Stimulated activated naive CD4-positive, alpha-beta T cell (primary cell): ENCODE measurements around the gene FRYL.
"Not testable (repeated sequence)": the region's sequence is repeated elsewhere in the genome, so short reads cannot be mapped to it uniquely, and the experiment has no call there.

Experiments
- DNase-seq, 6 experiments: peaks; one replicate each; lab custom pipeline; 2025; lab: John Stamatoyannopoulos, UW

The FRYL gene

GRCh38 chr4:48661391-48661790 lies 118.7 kb downstream of the FRYL start:
- DNase-seq = no peak

DNA sequence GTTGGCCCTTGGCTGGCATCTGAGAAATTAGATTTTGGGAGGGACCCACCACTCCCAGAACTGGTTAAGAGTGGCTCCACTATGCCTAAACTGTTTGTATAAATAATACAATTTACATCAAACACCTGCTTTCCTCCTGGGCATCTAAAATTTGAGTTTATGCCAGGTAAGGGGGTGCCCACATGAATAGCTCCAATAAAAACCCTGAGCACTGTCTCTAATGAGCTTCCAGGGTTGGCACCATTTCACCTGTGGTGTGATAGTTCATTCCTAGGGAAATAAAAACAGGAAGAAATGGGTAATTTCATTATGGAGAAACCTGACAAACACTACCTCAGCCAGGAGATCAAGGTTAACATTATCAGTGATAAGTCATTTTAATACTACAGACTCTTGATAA lies 119.7 kb downstream of the FRYL start:
- DNase-seq = no peak

GRCh38 chr4:48654015-48654664 lies 125.9 kb downstream of the FRYL start:
- DNase-seq = no peak

DNA sequence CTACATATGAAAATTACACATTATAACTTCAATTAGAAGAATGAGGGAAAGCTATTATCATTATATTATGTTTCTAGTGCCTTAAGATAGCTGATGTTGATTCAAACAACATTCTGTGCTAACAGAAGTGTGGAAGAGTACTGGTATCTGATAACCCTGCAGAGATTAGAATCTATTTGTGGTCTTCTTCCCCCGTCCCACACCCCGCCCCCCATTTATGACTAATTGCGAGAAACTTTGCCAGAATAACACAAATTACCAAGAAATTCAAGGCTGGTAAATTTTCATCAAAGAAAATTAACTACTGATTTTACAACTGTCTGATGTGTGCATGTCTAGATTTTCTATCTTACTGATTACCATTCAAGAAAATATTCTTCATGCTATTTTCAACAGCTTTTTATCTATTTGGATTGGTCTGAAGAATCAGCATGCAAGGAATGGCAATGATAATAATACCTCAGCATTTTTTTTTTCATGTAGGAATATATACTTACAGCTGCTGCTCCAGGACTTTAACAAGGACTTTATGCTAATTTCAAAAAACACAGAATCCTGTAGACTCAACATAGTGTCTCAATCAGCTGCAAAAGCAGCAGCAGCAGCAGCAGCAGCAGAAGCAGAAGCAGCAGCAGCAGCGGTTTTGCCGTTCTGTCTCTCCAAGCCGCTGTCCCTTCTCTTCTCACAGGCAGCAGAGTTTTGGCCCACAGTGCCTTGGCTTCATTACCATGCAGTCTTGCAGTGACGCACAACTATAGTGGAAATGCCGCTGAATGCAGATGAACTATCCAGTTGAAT lies 126.7 kb downstream of the FRYL start:
- DNase-seq = no peak

DNA sequence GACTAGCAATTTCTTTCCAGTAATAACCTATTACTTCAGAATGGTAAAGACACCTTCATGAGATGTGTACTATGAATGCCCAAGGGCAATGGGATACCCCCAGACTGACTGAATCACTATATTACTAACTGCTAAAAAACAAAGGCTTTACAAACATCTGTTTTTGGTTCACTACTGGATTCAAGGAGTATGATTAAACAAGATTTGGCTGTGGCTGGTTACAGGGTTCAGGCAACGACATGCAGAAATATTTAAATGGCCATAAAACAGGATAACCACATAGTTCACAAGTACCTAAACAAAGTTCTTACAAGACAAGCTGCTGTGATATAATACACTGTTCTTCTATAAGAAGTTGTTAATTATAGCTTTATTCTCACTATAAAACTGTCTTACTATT lies 128.2 kb downstream of the FRYL start:
- no peak for DNase-seq

GRCh38 chr4:48649505-48649904 lies 130.6 kb downstream of the FRYL start:
- DNase-seq = no peak

- DNase-seq = no peak
These were observed 134.8 kb downstream of the FRYL start for GRCh38 chr4:48645225-48645794.

- DNase-seq = no peak
These were observed 137.4 kb downstream of the FRYL start for GRCh38 chr4:48642421-48643374.

GRCh38 chr4:48641401-48641800 lies 138.7 kb downstream of the FRYL start:
- DNase-seq = no peak

DNA sequence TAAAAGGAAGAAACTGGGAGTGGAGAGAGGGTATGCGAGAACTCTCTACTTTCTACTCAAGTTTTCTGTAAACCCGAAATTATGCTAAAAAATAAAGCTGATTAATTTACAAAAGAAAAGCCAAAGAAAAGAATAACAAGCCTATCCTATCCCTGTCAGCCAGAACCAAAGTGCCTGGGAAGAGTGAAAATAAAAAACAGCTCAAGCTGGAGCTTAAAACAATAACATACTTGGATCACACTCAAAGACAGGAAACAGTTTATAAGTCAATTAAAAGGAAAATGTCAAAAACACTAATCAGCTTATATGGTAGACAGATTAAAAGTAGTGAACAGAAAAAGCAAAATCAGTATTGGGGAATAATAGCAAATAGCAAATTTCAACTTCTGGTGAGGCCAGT lies 139.4 kb downstream of the FRYL start:
- no peak for DNase-seq

DNA sequence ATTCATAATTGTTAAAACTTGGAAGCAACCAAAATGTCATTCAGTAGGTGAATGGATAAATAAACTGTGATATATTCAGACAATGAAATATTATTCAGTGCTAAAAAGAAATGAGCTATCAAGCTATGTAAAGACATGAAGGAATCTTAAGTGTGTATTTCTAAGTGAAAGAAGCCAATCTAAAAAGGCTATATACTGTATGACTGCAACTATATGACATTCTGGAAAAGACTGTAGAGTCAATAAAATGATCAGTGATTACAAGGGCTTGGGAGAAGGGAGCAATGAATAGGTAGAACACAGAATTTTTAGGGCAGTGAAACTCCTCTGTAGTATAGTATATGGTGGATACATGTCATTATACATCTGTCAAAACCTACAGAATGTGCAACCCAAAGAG lies 139.9 kb downstream of the FRYL start:
- no peak for DNase-seq

GRCh38 chr4:48639807-48640206 lies 140.3 kb downstream of the FRYL start:
- DNase-seq = no peak

DNA sequence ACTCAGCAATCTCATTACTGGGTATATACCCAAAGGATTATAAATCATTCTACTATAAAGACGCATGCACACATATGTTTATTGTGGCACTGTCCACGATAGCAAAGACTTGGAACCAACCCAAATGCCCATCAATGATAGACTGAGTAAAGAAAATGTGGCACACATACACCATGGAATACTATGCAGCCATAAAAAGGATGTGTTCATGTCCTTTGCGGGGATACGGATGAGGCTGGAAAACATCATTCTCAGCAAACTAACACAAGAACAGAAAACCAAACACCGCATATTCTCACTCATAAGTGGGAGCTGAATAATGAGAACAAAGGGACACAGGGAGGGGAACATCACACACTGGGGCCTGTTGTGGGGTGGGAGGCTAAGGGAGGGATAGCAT lies 141.5 kb downstream of the FRYL start:
- not testable (repeated sequence) for DNase-seq

DNA sequence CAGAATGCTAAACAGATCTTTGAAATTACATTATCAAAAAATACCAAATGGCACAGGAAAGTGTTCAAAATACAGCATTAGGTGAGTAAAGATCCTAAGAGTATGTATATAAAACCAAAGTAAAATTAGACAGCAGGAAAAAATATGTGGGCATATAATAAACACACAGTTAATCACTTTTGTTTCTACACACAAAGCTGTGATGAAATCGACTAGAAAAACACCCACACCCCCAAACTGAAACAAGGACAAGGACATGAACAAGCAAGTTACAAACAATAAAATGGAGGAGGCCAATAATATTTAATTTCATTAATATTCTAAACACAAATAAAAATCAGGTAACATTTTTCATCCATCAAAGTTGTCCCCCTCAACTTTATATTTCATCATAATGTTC lies 143.2 kb downstream of the FRYL start:
- DNase-seq = no peak

GRCh38 chr4:48635980-48636379 lies 144.1 kb downstream of the FRYL start:
- DNase-seq = no peak

DNA sequence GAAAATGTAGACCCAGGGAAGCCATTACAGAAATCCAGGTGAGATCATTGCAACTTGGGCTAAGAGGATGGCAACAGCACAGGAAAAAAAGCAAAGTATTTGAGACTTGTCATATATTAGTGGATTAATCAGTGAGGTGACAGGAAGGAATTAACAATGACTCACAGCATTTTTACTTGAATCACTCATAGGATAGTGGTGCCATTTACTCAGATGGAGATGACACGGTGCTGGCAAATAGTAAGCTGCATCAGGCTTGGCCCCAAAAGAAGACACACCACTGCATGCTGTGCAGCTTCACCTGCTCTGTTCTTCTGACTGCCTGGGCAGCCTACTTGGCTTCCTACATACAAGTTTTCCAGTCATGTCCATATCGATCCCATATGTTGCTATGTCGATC lies 144.8 kb downstream of the FRYL start:
- DNase-seq = no peak

DNA sequence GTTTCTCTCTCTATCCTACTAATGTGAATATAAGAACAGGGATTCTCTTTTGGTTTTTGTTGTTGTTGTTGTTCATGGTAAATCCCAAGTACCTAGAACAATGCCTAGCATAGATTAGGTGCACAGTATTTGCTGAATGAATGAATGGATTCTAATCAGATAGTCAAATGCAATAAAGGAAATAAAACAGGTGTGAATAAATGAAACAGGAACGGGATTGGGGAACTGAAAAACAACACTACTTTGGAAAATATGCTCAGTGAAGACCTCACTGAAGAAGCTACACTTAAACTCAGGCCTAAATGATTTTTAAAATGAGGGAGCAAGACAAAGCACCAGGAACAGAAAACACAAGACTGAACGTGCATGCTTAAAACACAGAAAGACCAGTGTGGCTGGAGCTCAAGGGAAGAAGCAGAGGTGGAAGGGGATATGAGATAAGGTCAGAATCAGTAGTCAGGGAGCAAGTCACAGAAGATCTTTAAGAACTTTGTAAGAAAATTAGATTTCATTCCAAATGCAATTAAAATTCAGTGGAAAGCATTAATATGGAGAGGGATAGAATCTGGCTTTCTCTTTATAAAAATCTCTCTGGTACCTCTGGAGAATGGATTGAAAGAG lies 145.3 kb downstream of the FRYL start:
- no peak for DNase-seq

DNA sequence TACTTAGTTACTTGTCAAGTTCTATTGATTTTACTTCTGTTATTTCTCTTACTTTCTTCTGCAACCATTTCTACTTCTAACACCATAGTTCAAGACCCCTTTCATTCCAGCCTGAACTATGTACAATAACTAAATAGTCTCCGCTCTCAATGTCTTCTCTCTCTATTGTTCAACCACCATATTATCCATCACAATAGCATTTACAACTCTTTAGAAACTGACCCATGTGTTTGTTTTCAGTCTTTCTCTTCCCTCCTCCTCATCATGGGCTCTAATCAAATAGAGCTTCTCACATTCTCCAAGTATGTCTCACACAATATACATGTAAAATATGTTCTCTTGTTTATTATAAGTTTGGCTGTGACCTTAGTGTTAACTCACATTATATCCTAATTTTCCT lies 146.4 kb downstream of the FRYL start:
- no peak for DNase-seq

DNA sequence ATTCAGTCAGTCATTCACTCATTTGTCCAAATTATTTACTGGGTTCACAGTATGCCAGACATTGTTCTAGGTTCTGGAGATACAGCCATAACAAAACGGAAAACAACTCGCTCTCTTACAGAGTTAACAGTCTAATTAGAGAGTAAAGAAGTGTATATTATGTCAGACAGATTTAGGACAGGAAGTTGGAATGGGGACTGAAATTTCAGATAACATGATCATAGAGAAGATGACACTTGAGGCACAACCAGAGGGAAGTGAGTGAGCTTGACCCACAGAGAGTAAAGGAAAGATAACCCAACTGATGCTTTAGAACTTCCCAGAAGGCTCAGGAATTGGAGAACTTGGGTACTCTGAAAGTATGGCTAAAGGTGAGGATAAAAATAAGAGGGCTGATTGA lies 150.6 kb downstream of the FRYL start:
- DNase-seq = no peak

GRCh38 chr4:48623182-48623780 lies 156.8 kb downstream of the FRYL start:
- DNase-seq = no peak

DNA sequence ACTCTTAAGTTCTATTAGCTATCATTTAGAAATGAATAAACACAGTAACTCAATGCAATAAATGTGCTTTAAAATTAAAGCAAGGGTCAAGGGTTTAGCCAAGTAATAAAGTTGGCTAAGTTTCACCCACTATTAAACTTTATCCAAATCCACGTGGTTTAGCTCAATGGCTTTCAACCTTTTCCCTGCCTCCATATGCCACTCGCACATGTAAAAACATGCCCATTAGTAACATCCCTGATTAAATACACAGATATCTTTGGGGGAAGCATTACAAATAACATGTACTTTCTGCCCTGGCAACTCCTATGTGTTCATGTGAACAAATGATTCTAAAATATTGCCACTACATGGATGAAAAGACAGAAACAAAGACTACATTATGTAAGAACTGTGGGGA lies 159.2 kb downstream of the FRYL start:
- no peak for DNase-seq
